ENCODE data around the gene ARHGAP44.
A peak's percentile ranks its signal among the peaks of the same experiment; 100 is the strongest.

The ARHGAP44 gene

GRCh38 chr17:12998461-12998860, 209.2 kb downstream of the ARHGAP44 start:
- no peak overlapping the region for H3K4me3 ChIP-seq (ENCODE audit: low read length)
- H3K36me3 ChIP-seq (ENCODE audit: insufficient read depth, low read length), result peaks cover 75% of the 10 kb centered on the region
- H3K9me3 ChIP-seq (ENCODE audit: low read length), result no peaks in the 10 kb centered on the region
- H3K27me3 ChIP-seq (ENCODE audit: insufficient read depth, low read length), result no peaks in the 10 kb centered on the region
- no peak overlapping the region for H2AFZ ChIP-seq (ENCODE audit: low read depth, low read length)
- H3K4me1 ChIP-seq (ENCODE audit: insufficient read depth, low read length), result peaks cover 29% of the 10 kb centered on the region

DNA sequence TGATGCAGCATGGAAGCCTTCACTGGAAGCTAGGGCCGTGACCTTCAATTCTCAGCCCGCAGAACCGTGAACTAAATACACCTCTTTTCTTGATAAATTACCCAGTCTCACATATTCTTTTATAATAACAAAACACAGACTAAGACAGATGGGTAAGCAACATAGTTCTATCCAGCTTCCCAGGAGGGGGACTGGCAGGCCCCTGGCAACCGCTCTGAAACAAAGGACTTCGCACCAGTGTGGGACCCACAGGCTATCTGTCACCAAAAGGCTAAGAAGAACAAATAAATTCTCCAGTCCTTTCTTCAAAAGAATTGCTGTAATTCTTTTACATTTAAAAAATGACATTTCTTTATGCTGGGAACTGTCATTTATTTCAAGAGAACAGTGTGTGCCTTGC, 209.6 kb downstream of the ARHGAP44 start:
- Histone ChIP-seq H3K36me3 (ENCODE audit: insufficient read depth, low read length) (peaks cover 71% of the 10 kb centered on the region), H3K4me3 (ENCODE audit: low read length) (no peak overlapping the region), H3K9me3 (ENCODE audit: low read length) (no peaks in the 10 kb centered on the region), H2AFZ (ENCODE audit: low read depth, low read length) (no peak overlapping the region), H3K27me3 (ENCODE audit: insufficient read depth, low read length) (no peaks in the 10 kb centered on the region), H3K4me1 (ENCODE audit: insufficient read depth, low read length) (peaks cover 29% of the 10 kb centered on the region)

- peaks cover 68% of the 10 kb centered on the region for H3K36me3 ChIP-seq (ENCODE audit: insufficient read depth, low read length)
- H2AFZ ChIP-seq (ENCODE audit: low read depth, low read length), result no peak overlapping the region
- H3K9me3 ChIP-seq (ENCODE audit: low read length), result no peaks in the 10 kb centered on the region
Observed at GRCh38 chr17:13000561-13000960, 211.3 kb downstream of the ARHGAP44 start.

GRCh38 chr17:13001991-13002615, 212.8 kb downstream of the ARHGAP44 start:
- H3K27me3 ChIP-seq (ENCODE audit: insufficient read depth, low read length), result no peaks in the 10 kb centered on the region
- H2AFZ ChIP-seq (ENCODE audit: low read depth, low read length), result no peak overlapping the region
- H3K36me3 ChIP-seq (ENCODE audit: insufficient read depth, low read length), result peaks cover 56% of the 10 kb centered on the region
- no peak overlapping the region for H3K4me3 ChIP-seq (ENCODE audit: low read length)
- no peaks in the 10 kb centered on the region for H3K9me3 ChIP-seq (ENCODE audit: low read length)
- H3K4me1 ChIP-seq (ENCODE audit: insufficient read depth, low read length), result peaks cover 29% of the 10 kb centered on the region

More at GRCh38 chr17:13000561-13000960, 211.3 kb downstream of the ARHGAP44 start:
- peaks cover 29% of the 10 kb centered on the region for H3K4me1 ChIP-seq (ENCODE audit: insufficient read depth, low read length)
- no peaks in the 10 kb centered on the region for H3K27me3 ChIP-seq (ENCODE audit: insufficient read depth, low read length)
- H3K4me3 ChIP-seq (ENCODE audit: low read length), result no peak overlapping the region

DNA sequence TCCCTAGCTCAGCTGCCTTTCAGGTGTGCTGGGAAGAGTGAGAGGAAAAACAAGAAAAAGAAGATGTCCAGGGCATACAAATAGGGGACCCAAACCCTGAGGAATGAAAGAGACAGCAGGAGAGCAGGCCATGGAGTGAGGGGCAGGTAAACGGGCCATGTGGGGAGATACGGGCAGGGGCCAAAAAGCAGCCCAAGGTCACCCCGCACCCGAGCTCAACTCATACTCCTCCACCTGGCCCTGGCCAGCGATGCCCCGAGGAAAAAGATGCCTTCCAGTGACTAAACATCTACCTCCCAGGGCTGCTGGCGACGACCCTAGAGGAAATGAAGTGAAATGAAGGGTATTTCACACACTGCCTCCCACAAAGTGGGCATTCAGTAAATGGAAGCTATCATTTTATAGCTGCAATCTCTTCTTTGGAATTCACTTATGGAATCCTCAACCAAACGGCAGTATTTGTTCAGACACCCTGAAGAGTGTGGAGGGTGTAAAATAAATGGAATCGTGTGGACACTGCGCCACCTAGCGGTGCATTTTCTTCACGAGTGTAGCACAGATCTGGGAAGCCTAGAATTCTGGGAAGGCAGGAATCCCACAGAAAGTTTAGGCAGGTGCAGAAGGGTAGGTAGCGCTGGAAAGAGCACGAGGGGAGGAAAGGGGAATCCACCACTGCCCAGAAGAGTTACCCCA, 213.6 kb downstream of the ARHGAP44 start:
- Histone ChIP-seq H3K4me1 (ENCODE audit: insufficient read depth, low read length) (peaks cover 29% of the 10 kb centered on the region), H3K27me3 (ENCODE audit: insufficient read depth, low read length) (no peaks in the 10 kb centered on the region), H3K36me3 (ENCODE audit: insufficient read depth, low read length) (peaks cover 52% of the 10 kb centered on the region), H3K4me3 (ENCODE audit: low read length) (no peak overlapping the region), H2AFZ (ENCODE audit: low read depth, low read length) (no peak overlapping the region), H3K9me3 (ENCODE audit: low read length) (no peaks in the 10 kb centered on the region)

- no peaks in the 10 kb centered on the region for H3K27me3 ChIP-seq (ENCODE audit: insufficient read depth, low read length)
- H2AFZ ChIP-seq (ENCODE audit: low read depth, low read length), result no peak overlapping the region
- peaks cover 51% of the 10 kb centered on the region for H3K36me3 ChIP-seq (ENCODE audit: insufficient read depth, low read length)
- H3K4me1 ChIP-seq (ENCODE audit: insufficient read depth, low read length), result peaks cover 25% of the 10 kb centered on the region
- no peak overlapping the region for H3K4me3 ChIP-seq (ENCODE audit: low read length)
- no peaks in the 10 kb centered on the region for H3K9me3 ChIP-seq (ENCODE audit: low read length)
Observed at GRCh38 chr17:13003454-13003851, 214.2 kb downstream of the ARHGAP44 start.

GRCh38 chr17:13003927-13004326, 214.6 kb downstream of the ARHGAP44 start:
- Histone ChIP-seq H3K4me1 (ENCODE audit: insufficient read depth, low read length) (peaks cover 21% of the 10 kb centered on the region), H3K4me3 (ENCODE audit: low read length) (no peak overlapping the region), H3K9me3 (ENCODE audit: low read length) (no peaks in the 10 kb centered on the region), H2AFZ (ENCODE audit: low read depth, low read length) (no peak overlapping the region), H3K27me3 (ENCODE audit: insufficient read depth, low read length) (no peaks in the 10 kb centered on the region), H3K36me3 (ENCODE audit: insufficient read depth, low read length) (peaks cover 51% of the 10 kb centered on the region)

DNA sequence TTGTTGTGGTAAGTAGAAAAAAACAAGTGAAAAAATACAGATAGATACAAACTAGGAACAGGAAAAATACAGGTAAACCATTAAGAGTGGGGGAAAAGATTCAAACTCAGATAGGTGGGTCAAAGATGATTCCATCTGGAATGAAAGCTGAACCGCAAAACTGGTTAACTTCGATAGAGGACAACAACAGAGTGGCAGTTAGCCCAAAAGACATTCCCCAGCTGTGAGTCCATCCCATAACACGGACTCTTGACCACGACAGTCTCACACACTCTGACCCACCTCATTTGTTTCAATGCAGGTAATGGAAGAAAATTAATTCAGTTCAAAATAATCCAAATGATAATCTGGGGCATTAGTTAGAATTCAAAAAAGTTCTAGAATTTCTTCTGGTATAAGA, 215.0 kb downstream of the ARHGAP44 start:
- no peaks in the 10 kb centered on the region for H3K9me3 ChIP-seq (ENCODE audit: low read length)
- H3K36me3 ChIP-seq (ENCODE audit: insufficient read depth, low read length), result peaks cover 50% of the 10 kb centered on the region

GRCh38 chr17:13005530-13005929, 216.2 kb downstream of the ARHGAP44 start:
- H2AFZ ChIP-seq (ENCODE audit: low read depth, low read length), result no peak overlapping the region
- peaks cover 16% of the 10 kb centered on the region for H3K4me1 ChIP-seq (ENCODE audit: insufficient read depth, low read length)
- no peak overlapping the region for H3K4me3 ChIP-seq (ENCODE audit: low read length)
- H3K9me3 ChIP-seq (ENCODE audit: low read length), result no peaks in the 10 kb centered on the region
- no peaks in the 10 kb centered on the region for H3K27me3 ChIP-seq (ENCODE audit: insufficient read depth, low read length)
- peaks cover 52% of the 10 kb centered on the region for H3K36me3 ChIP-seq (ENCODE audit: insufficient read depth, low read length)

More for the DNA sequence above, 215.0 kb downstream of the ARHGAP44 start:
- H2AFZ ChIP-seq (ENCODE audit: low read depth, low read length), result no peak overlapping the region
- H3K4me1 ChIP-seq (ENCODE audit: insufficient read depth, low read length), result peaks cover 17% of the 10 kb centered on the region
- H3K27me3 ChIP-seq (ENCODE audit: insufficient read depth, low read length), result no peaks in the 10 kb centered on the region
- no peak overlapping the region for H3K4me3 ChIP-seq (ENCODE audit: low read length)

GRCh38 chr17:13008461-13008860, 219.2 kb downstream of the ARHGAP44 start:
- Histone ChIP-seq H3K36me3 (ENCODE audit: insufficient read depth, low read length) (peaks cover 71% of the 10 kb centered on the region), H2AFZ (ENCODE audit: low read depth, low read length) (no peak overlapping the region), H3K4me3 (ENCODE audit: low read length) (no peak overlapping the region), H3K27me3 (ENCODE audit: insufficient read depth, low read length) (no peaks in the 10 kb centered on the region), H3K9me3 (ENCODE audit: low read length) (no peaks in the 10 kb centered on the region), H3K4me1 (ENCODE audit: insufficient read depth, low read length) (no peaks in the 10 kb centered on the region)

GRCh38 chr17:13010959-13011358, 221.7 kb downstream of the ARHGAP44 start:
- Histone ChIP-seq H2AFZ (ENCODE audit: low read depth, low read length) (no peak overlapping the region), H3K4me1 (ENCODE audit: insufficient read depth, low read length) (no peaks in the 10 kb centered on the region), H3K27me3 (ENCODE audit: insufficient read depth, low read length) (no peaks in the 10 kb centered on the region), H3K4me3 (ENCODE audit: low read length) (no peak overlapping the region), H3K36me3 (ENCODE audit: insufficient read depth, low read length) (peaks cover 77% of the 10 kb centered on the region), H3K9me3 (ENCODE audit: low read length) (no peaks in the 10 kb centered on the region)

DNA sequence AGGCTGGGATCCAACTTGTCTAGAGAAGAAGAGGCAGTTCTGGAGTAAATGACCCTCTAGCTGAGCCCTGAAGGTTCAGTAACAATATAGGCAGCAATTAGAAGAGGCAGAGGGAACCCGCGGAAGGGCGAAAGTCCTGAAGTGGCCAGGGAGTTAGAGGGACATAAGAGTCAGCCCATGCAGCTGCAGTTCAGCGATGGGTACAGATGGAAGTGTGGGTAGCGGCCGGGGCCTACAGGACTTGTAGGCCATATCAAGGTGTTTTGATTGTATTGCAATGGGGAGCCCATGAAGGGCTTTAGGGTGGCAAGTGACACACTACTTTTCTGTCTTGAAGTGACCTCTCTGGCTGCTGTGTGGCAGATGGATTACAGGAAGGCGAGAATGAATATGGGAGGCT, 225.5 kb downstream of the ARHGAP44 start:
- Histone ChIP-seq H3K36me3 (ENCODE audit: insufficient read depth, low read length) (peaks cover 60% of the 10 kb centered on the region), H3K9me3 (ENCODE audit: low read length) (no peaks in the 10 kb centered on the region), H2AFZ (ENCODE audit: low read depth, low read length) (no peak overlapping the region), H3K4me3 (ENCODE audit: low read length) (no peak overlapping the region), H3K27me3 (ENCODE audit: insufficient read depth, low read length) (no peaks in the 10 kb centered on the region), H3K4me1 (ENCODE audit: insufficient read depth, low read length) (peaks cover 8% of the 10 kb centered on the region)

GRCh38 chr17:13016881-13017654, 227.8 kb downstream of the ARHGAP44 start:
- peaks cover 8% of the 10 kb centered on the region for H3K4me1 ChIP-seq (ENCODE audit: insufficient read depth, low read length)
- peaks cover 39% of the 10 kb centered on the region for H3K36me3 ChIP-seq (ENCODE audit: insufficient read depth, low read length)
- H2AFZ ChIP-seq (ENCODE audit: low read depth, low read length), result peak overlapping the region; percentile 73
- no peaks in the 10 kb centered on the region for H3K9me3 ChIP-seq (ENCODE audit: low read length)
- H3K27me3 ChIP-seq (ENCODE audit: insufficient read depth, low read length), result no peaks in the 10 kb centered on the region
- H3K4me3 ChIP-seq (ENCODE audit: low read length), result peak overlapping the region; percentile 75
